ENCODE data around the gene RASSF4.

RASSF4 gene

DNA sequence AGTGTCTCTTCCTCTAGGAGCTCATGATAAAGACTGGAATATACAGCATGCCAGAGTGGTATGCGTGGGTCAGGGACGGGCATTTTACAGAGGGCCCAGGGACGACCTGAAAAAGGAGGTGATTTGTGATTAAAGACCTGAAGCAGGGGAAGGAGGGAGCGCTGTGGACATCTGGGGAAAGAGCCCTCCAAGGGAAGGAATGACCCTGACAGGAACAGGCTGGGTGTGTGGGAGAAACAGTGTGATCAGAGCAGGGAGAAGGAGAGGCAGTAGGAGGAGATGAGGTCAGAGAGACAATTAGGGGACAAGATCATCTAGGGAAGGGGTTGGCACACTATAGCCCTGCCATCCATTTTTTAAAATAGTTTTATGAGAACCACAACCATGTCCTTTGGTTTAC lies 3.4 kb upstream of the RASSF4 start:
- no peak for TF ChIP-seq CTCF (IDR thresholded peaks at IDR 0.05; ENCODE audit: control extremely low read depth, extremely low read depth, low read depth, missing control alignments)
- ChIA-PET CTCF (interaction anchor here (14.0 to 15.9 kb wide), 3 partner anchors 8 to 23 kb away, joined by 117 to 211 read pairs (median 151); partner anchors contain the start of gene RASSF4), POLR2A (no interaction called here)
- no peak for DNase-seq (ENCODE audit: extremely low spot score)

DNA sequence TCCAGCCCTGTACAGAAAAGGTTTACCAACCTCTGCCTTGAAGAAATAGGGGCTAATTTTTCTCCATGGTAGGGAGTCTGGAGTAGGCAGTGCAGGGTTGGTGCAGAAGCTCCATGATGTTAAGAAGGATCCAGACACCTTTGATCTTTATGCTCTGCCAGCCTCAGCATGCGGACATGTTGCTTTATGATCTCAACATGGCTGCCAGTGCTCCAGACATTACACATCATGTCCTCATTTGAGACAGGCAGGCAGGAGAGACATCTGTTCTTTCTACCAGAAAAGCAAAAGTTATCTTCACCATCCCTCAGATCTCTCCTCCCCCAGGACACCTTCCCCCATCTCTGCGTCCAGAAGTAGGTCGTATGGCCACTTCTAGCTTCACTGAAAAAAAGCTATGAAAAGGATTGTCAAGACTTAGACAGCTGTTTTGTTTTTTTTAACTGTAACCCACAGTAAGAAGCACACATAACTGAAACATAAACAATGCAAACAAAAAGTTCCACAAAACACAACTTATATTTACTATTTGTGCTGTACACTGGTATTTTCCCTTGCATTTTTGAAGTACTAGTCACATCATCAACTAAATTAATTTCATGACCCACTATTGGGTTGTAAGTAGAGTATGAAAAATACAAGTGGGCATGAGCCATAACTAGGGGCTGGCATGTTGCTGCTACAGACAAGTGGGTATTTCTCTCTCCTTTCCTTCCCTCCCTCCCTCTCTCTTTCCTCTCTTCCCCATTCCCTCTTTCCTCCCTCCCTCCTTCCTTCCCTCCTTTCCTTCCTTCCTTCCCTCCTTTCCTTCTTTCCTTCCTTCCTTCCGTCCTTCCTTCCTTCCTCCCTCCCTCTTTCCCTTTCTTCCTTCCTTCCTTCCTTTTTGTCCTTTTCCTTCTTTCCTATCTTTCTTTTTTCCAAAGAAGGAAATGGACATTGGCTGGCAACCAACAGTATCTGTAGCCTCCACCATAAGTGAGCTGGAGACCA lies 2.6 kb upstream of the RASSF4 start:
- DNase-seq (ENCODE audit: extremely low spot score), result no peak
- ChIA-PET CTCF (interaction anchor here (1.2 to 14.7 kb wide), 3 partner anchors 7 to 28 kb away, joined by 3 to 151 read pairs (median 117); partner anchors contain the start of gene RASSF4), POLR2A (no interaction called here)
- TF ChIP-seq CTCF (IDR thresholded peaks at IDR 0.05; ENCODE audit: control extremely low read depth, extremely low read depth, low read depth, missing control alignments), result no peak

DNA sequence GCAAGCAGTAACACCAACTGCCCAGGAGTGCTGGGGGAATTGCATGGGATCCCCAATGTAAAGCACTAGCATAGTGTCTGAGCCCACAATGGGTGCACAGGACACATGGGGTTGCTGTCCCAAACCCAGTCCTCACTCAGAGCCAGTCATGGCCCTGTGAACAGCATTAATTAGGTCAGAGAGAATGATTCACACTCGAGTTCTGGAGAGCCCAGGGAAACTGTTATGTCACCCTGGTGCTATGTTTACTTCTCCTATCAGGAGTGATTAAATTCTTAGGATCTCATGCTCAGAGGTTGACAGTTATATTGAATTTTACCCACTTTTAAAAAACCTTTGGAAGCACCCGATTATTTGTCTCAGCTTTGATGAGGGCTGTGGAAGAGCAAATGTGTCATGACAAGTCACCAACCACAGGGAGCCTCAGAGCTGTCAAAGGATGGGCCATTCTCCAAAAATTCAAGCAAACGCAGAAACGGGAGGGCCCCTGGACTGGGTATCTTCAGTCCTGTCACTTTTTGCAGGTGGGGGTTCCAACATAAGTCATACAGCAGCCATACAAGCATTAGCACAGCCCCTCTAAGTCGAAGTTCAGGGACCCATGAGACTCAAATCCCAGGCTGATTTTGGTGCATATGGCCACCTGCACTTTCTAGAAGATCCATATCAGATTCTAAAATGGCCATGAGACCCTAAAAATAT lies 1.3 kb upstream of the RASSF4 start:
- no peak for TF ChIP-seq CTCF (IDR thresholded peaks at IDR 0.05; ENCODE audit: control extremely low read depth, extremely low read depth, low read depth, missing control alignments)
- CTCF ChIA-PET, result interaction anchor here (1.2 to 14.7 kb wide), 5 partner anchors 6 to 30 kb away, joined by 3 to 151 read pairs (median 117); partner anchors contain the start of genes DEPP1 and RASSF4
- POLR2A ChIA-PET, result no interaction called here
- DNase-seq (ENCODE audit: extremely low spot score), result no peak

- DNase-seq (ENCODE audit: extremely low spot score), result no peak
- POLR2A ChIA-PET, result no interaction called here
- TF ChIP-seq CTCF (IDR thresholded peaks at IDR 0.05; ENCODE audit: control extremely low read depth, extremely low read depth, low read depth, missing control alignments), result no peak
- CTCF ChIA-PET, result interaction anchor here (9.8 to 14.7 kb wide), 4 partner anchors 5 to 25 kb away, joined by 114 to 151 read pairs (median 134); partner anchors contain the start of genes DEPP1 and RASSF4
Measured at GRCh38 chr10:44958898-44959246, 730 bp upstream of the RASSF4 start.

- no peak for TF ChIP-seq CTCF (IDR thresholded peaks at IDR 0.05; ENCODE audit: control extremely low read depth, extremely low read depth, low read depth, missing control alignments)
- no peak for DNase-seq (ENCODE audit: extremely low spot score)
- POLR2A ChIA-PET, result interaction anchor here (1.0 kb wide), 2 partner anchors 17 to 19 kb away, joined by 3 to 9 read pairs; partner anchors contain the start of gene DEPP1
- CTCF ChIA-PET, result interaction anchor here (5.1 to 14.0 kb wide), 4 partner anchors 8 to 26 kb away, joined by 29 to 151 read pairs (median 116); partner anchors contain the start of genes DEPP1 and RASSF4
Measured at GRCh38 chr10:44960088-44960460, 472 bp downstream of the RASSF4 start.

All from GM10248 (cell line).